Naive B cell (primary cell): ENCODE measurements around the gene TTLL3. TPM values are rescaled to one million over a fixed set of nuclear protein-coding genes. Genes with fewer than 3 reads are reported as not detected.
"Not testable (repeated sequence)": the region's sequence is repeated elsewhere in the genome, so short reads cannot be mapped to it uniquely, and the experiment has no call there.

Experiments
- ATAC-seq, 2 donors: fragments of 150-1000 bp; cut with Tn5 transposase; 2 replicates each; pipeline ENCODE4 v1.10.0; 2021; ENCODE audit warnings: low read depth in 2 of 2, mild to moderate bottlenecking in 2 of 2, moderate library complexity in 2 of 2
- DNase-seq: peaks from one replicate; pipeline ENCODE4 v3.0.0; 2022
- H3K27ac Mint-ChIP-seq, 6 donors: one replicate each; pipeline ENCODE4 v1.8.0; 2020 to 2022; ENCODE audit warnings: mild to moderate bottlenecking in 6 of 6, mixed read lengths in 6 of 6, moderate library complexity in 5 of 6, inconsistent platforms in 2 of 6
- H3K27me3 Mint-ChIP-seq, 3 donors: one replicate each; pipeline ENCODE4 v1.8.0; 2021 to 2022; ENCODE audit warnings: mixed read lengths in 3 of 3, mild to moderate bottlenecking in 1 of 3
- H3K36me3 Mint-ChIP-seq, 2 donors: one replicate each; pipeline ENCODE4 v1.8.0; 2020 to 2022; ENCODE audit warnings: mixed read lengths in 2 of 2, inconsistent platforms in 1 of 2, mild to moderate bottlenecking in 1 of 2
- H3K4me1 Mint-ChIP-seq, 3 donors: one replicate each; pipeline ENCODE4 v1.8.0; 2020 to 2022; ENCODE audit warnings: mixed read lengths in 3 of 3, inconsistent platforms in 1 of 3, mild to moderate bottlenecking in 1 of 3, moderate library complexity in 1 of 3
- H3K4me3 Mint-ChIP-seq, 8 donors: one replicate each; pipeline ENCODE4 v1.8.0; 2020 to 2022; ENCODE audit warnings: mild to moderate bottlenecking in 8 of 8, mixed read lengths in 8 of 8, moderate library complexity in 8 of 8, inconsistent platforms in 2 of 8
- H3K9me3 Mint-ChIP-seq, 7 donors: one replicate each; pipeline ENCODE4 v1.8.0; 2020 to 2022; ENCODE audit warnings: mixed read lengths in 7 of 7, mild to moderate bottlenecking in 5 of 7, inconsistent platforms in 2 of 7, moderate library complexity in 1 of 7
- polyA plus RNA-seq, 6 donors: library from polyadenylated mRNA; unstranded; fragments of 300-500 nt; fragmentation: Illumina TruSeq; gene quantifications; one replicate each; pipeline ENCODE4 v1.2.3, GENCODE V29; 2021; ENCODE audit warnings: low read depth in 6 of 6

TTLL3 gene
- polyA plus RNA-seq, 6 donors from 2014 or later = 2.7 to 7.6 (median 3.4) TPM; not detected in 1

DNA sequence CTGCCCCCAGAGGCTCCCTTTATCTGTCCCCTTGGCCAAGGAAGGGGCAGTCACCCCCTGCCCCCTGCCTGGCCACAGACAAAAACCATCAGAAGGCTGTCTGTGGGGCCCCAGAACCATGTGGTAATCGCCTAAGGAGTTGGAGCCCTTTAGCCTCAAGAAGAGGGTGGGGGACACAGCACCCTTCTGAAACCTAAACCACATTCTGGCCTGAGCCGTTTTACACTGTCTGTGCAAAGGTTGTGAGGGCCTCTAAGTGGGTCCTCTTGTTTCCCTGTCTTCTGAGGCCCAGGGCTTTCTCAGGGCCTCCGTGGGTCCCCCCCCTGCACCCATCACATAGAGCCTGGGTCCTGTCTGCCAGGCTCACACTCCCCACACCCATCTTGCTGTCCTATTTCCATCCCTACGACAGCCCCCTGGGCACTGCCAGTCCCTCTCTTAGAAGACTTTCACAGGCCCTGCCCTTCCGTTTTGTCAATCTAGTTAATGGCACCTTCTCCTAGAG is 51.6 kb downstream of the TTLL3 start:
- ATAC-seq = no peak
- no peak for DNase-seq
- Mint-ChIP-seq H3K27me3 (peaks cover 5 to 16% (median 10%) of the 10 kb centered on the region in 3 donors), H3K9me3 (peaks cover 0 to 1% (median 0%) of the 10 kb centered on the region in 7 donors), H3K4me3 (peak overlapping the region in 3 of 8 donors; percentile 5 to 64 (median 41)), H3K4me1 (peaks cover 0 to 5% (median 0%) of the 10 kb centered on the region in 3 donors), H3K27ac (no peak overlapping the region), H3K36me3 (no peaks in the 10 kb centered on the region)

DNA sequence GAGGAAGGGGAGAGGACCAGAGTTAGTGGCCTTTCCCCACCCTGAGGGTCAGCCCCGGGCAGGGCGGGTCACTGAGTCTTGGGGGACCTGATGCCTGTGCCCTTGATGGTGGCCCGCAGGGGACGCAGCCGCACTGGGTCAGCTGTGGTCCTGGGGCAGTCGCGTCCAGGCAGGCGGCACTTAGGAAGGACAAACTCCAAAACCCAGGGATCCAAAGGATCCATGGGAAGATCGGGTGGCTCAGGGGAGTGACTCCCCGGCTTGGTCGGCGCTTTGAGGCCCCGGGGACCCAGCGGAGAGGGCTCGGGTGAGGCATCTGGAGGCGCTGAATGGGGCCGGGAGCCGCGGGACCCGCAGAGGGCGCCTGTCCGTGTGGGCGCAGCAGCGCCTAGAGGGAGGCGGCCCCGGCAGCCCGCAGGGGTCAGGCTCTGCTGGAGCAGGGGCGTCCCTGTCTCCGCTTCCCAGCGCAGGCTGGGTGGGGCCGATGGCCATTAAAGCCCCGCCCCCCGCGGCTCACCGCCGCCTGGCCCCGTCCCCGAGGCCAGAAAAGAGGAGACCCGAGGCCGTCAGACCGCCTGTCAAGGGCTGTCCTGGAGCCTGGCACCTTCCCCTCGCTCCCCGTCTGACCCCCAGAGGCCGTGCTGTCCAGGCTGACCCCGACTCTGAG is 52.5 kb downstream of the TTLL3 start:
- H3K27me3 Mint-ChIP-seq = peaks cover 5 to 16% (median 10%) of the 10 kb centered on the region in 3 donors
- H3K4me3 Mint-ChIP-seq = peak overlapping the region in 4 of 8 donors; percentile 29 to 62 (median 44)
- peaks cover 0 to 5% (median 0%) of the 10 kb centered on the region in 3 donors for H3K4me1 Mint-ChIP-seq
- peaks cover 0 to 1% (median 0%) of the 10 kb centered on the region in 7 donors for H3K9me3 Mint-ChIP-seq
- peak; percentile 93 to 94 for ATAC-seq
- no peak overlapping the region for H3K27ac Mint-ChIP-seq
- peak; percentile 33 for DNase-seq
- no peaks in the 10 kb centered on the region for H3K36me3 Mint-ChIP-seq

DNA sequence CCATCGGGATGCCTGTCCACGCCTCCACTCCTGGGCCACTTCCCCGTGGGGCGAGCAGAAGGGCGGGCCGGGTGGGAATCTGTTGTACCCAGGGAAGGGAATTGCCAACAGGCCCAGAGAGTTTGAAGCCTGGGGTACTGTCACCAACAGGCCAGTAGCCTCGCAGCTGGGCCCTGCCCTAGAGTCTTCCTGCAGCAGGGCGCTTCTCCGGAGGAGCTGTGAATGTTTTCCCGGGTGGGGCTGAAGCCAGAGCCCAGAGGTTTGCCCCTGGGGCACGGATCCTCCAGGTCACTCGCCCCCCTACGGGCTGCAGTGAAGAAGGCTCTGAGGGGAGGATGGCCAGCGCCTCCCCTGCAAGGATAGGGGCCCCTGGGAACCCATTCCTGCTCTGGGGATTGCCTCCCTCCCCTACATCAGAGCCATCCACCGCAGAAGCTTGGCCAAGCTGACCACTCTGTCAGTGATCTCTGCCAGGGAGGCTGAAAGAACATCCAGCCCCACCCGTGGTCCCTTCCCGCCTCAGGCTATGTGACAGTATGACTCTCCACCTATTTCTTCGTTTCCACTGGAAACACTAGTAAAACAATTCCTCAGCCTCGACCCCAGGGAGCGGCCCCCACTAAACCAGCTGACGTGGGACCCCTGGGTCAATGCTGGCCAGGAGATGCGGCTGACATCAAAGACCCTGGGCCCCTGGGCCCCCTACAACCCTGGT is 53.2 kb downstream of the TTLL3 start:
- peaks cover 0 to 1% (median 0%) of the 10 kb centered on the region in 7 donors for H3K9me3 Mint-ChIP-seq
- peaks cover 0 to 5% (median 0%) of the 10 kb centered on the region in 3 donors for H3K4me1 Mint-ChIP-seq
- no peak overlapping the region for H3K27ac Mint-ChIP-seq
- peaks cover 5 to 16% (median 10%) of the 10 kb centered on the region in 3 donors for H3K27me3 Mint-ChIP-seq
- ATAC-seq = no peak
- DNase-seq = no peak
- H3K4me3 Mint-ChIP-seq = peak overlapping the region in 3 of 8 donors; percentile 16 to 44 (median 28)
- no peaks in the 10 kb centered on the region for H3K36me3 Mint-ChIP-seq

- peaks cover 0 to 1% (median 0%) of the 10 kb centered on the region in 7 donors for H3K9me3 Mint-ChIP-seq
- ATAC-seq (no peak), DNase-seq (no peak)
- no peaks in the 10 kb centered on the region for H3K36me3 Mint-ChIP-seq
- H3K27ac Mint-ChIP-seq = no peak overlapping the region
- peaks cover 5 to 16% (median 10%) of the 10 kb centered on the region in 3 donors for H3K27me3 Mint-ChIP-seq
- H3K4me3 Mint-ChIP-seq = no peak overlapping the region
- peaks cover 0 to 5% (median 0%) of the 10 kb centered on the region in 3 donors for H3K4me1 Mint-ChIP-seq
Observed at GRCh38 chr3:9864200-9864927, 54.3 kb downstream of the TTLL3 start.

DNA sequence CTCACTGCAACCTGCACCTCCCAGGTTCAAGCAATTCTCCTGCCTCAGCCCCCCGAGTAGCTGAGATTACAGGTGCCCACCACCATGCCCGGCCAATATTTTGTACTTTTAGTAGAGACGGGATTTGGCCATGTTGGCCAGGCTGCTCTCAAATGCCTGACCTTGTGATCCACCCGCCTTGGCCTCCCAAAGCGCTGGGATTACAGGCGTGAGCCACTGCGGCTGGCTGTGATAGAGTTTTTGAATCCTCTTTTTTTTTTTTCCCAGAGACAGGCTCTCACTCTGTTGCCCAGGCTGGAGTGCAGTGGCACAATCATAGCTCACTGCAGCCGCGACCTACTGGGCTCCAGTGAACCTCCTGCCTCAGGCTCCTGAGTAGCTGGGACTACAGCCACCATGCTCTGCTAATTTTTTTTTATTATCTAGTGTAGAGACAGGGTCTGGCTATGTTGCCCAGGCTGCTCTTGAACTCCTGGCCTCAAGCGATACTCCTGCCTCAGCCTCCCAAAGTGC is 55.1 kb downstream of the TTLL3 start:
- not testable (repeated sequence) for H3K36me3 Mint-ChIP-seq, H3K4me1 Mint-ChIP-seq, ATAC-seq, H3K27ac Mint-ChIP-seq, DNase-seq, H3K9me3 Mint-ChIP-seq, H3K4me3 Mint-ChIP-seq
- H3K27me3 Mint-ChIP-seq = peaks cover 5 to 16% (median 10%) of the 10 kb centered on the region in 3 donors

DNA sequence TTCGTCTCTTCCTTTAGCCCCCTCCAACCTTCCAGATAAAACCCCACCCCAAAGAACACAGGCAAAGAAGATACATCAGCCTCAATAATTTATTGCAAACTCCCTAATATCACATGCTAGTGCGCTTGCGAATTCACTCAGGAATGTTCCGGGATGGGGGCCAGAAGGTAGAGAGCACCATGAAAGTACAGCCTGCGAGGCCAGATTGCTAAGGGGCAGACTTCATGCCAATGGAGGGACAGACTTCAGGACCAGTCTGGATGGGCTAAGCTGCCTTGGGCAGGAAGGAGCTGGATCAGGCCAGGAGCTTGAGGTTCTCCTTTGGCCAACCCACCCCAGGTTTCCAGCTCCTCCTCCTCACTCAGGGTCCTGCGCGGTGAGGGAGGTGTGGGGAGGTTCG is 56.6 kb downstream of the TTLL3 start:
- ATAC-seq = no peak

GRCh38 chr3:9867106-9867505 is 57.0 kb downstream of the TTLL3 start:
- H3K4me3 Mint-ChIP-seq = peak overlapping the region in 1 of 8 donors; percentile 66
- H3K36me3 Mint-ChIP-seq = no peaks in the 10 kb centered on the region
- no peak overlapping the region for H3K27ac Mint-ChIP-seq
- peaks cover 1 to 10% (median 3%) of the 10 kb centered on the region in 3 donors for H3K27me3 Mint-ChIP-seq
- ATAC-seq (no peak), DNase-seq (no peak)
- H3K4me1 Mint-ChIP-seq = peaks cover 0 to 4% (median 0%) of the 10 kb centered on the region in 3 donors
- H3K9me3 Mint-ChIP-seq = peaks cover 0 to 1% (median 0%) of the 10 kb centered on the region in 7 donors

More for the DNA sequence above, 56.6 kb downstream of the TTLL3 start:
- peak overlapping the region in 1 of 6 donors; percentile 44 for H3K27ac Mint-ChIP-seq
- no peak overlapping the region for H3K4me3 Mint-ChIP-seq
- DNase-seq = no peak
- H3K4me1 Mint-ChIP-seq = peaks cover 0 to 5% (median 0%) of the 10 kb centered on the region in 3 donors
- peaks cover 5 to 14% (median 8%) of the 10 kb centered on the region in 3 donors for H3K27me3 Mint-ChIP-seq
- no peaks in the 10 kb centered on the region for H3K36me3 Mint-ChIP-seq
- peaks cover 0 to 1% (median 0%) of the 10 kb centered on the region in 7 donors for H3K9me3 Mint-ChIP-seq

GRCh38 chr3:9869955-9870354 is 59.9 kb downstream of the TTLL3 start:
- H3K27ac Mint-ChIP-seq = peak overlapping the region in 1 of 6 donors; percentile 21
- H3K36me3 Mint-ChIP-seq = no peaks in the 10 kb centered on the region
- no peaks in the 10 kb centered on the region for H3K9me3 Mint-ChIP-seq
- no peak for ATAC-seq
- no peak overlapping the region for H3K4me3 Mint-ChIP-seq
- DNase-seq = no peak
- H3K27me3 Mint-ChIP-seq = peaks cover 0 to 5% (median 0%) of the 10 kb centered on the region in 3 donors
- no peaks in the 10 kb centered on the region for H3K4me1 Mint-ChIP-seq

DNA sequence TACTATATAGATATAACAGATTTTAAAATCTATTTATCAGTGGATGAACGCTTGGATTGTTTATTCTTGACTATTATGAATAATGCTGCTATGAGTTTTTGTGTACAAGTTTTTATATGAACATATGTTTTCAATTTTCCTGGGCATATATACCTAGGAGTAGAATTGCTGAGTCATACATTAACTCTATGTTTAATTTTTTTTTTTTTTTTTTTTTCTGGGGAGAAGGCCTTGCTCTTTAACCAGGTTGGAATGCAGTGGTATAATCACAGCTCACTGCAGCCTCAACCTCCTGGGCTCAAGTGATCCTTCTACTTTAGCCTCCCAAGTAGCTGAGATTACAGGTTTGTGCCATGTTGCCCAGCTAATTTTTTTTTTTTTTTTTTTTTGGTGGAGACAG is 60.9 kb downstream of the TTLL3 start:
- DNase-seq (no peak), ATAC-seq (no peak)
- peaks cover 0 to 7% (median 0%) of the 10 kb centered on the region in 3 donors for H3K27me3 Mint-ChIP-seq
- H3K9me3 Mint-ChIP-seq = no peaks in the 10 kb centered on the region
- no peak overlapping the region for H3K27ac Mint-ChIP-seq
- H3K4me1 Mint-ChIP-seq = no peaks in the 10 kb centered on the region
- H3K4me3 Mint-ChIP-seq = no peak overlapping the region
- no peaks in the 10 kb centered on the region for H3K36me3 Mint-ChIP-seq

GRCh38 chr3:9872067-9872466 is 62.0 kb downstream of the TTLL3 start:
- H3K27me3 Mint-ChIP-seq, H3K4me1 Mint-ChIP-seq, H3K36me3 Mint-ChIP-seq, H3K4me3 Mint-ChIP-seq, DNase-seq, H3K9me3 Mint-ChIP-seq, H3K27ac Mint-ChIP-seq, ATAC-seq: not testable (repeated sequence)

- Mint-ChIP-seq H3K4me1 (no peaks in the 10 kb centered on the region), H3K27me3 (peaks cover 0 to 20% (median 0%) of the 10 kb centered on the region in 3 donors), H3K36me3 (no peaks in the 10 kb centered on the region), H3K27ac (peak overlapping the region in 1 of 6 donors; percentile 90), H3K9me3 (no peaks in the 10 kb centered on the region), H3K4me3 (no peak overlapping the region)
- DNase-seq (no peak), ATAC-seq (no peak)
Observed at GRCh38 chr3:9875448-9875847, 65.4 kb downstream of the TTLL3 start.

- not testable (repeated sequence) for H3K4me1 Mint-ChIP-seq, H3K27ac Mint-ChIP-seq, ATAC-seq, DNase-seq, H3K4me3 Mint-ChIP-seq, H3K9me3 Mint-ChIP-seq, H3K36me3 Mint-ChIP-seq
- H3K27me3 Mint-ChIP-seq = peaks cover 0 to 23% (median 0%) of the 10 kb centered on the region in 3 donors
Observed at GRCh38 chr3:9876255-9876654, 66.2 kb downstream of the TTLL3 start.

DNA sequence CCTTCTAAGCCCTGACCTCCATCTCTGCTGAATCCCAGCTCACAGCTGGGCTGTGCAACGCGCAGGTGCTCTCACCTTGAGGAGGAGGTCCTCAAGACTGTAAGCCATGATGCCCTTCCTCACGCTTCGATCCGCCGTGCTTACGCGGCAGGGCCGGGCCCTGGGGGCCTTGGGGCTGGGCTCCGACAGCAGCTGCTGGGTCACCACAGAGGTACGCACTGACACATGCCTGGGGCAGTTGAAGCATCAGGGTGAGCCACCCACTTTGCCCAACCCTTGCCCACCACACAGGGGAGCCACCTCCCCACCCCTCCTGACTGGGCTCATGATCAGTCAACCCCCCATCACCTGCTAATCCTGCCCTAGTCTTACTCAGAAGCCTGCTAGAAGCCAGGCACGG is 66.9 kb downstream of the TTLL3 start:
- no peak overlapping the region for H3K27ac Mint-ChIP-seq
- no peak for DNase-seq
- H3K4me1 Mint-ChIP-seq = no peaks in the 10 kb centered on the region
- ATAC-seq = peak in 1 of 2 donors; percentile 44
- H3K27me3 Mint-ChIP-seq = peaks cover 0 to 23% (median 0%) of the 10 kb centered on the region in 3 donors
- H3K9me3 Mint-ChIP-seq = no peaks in the 10 kb centered on the region
- no peak overlapping the region for H3K4me3 Mint-ChIP-seq
- H3K36me3 Mint-ChIP-seq = no peaks in the 10 kb centered on the region
